ENCODE measurements around the gene DSCAML1. TPM values are rescaled to one million over a fixed set of nuclear protein-coding genes. Genes with fewer than 3 reads are reported as not detected.

Gene DSCAML1
- total and polyA plus RNA-seq, 4 donors, result 0.18 to 1.5 (median 1.1) TPM

DNA sequence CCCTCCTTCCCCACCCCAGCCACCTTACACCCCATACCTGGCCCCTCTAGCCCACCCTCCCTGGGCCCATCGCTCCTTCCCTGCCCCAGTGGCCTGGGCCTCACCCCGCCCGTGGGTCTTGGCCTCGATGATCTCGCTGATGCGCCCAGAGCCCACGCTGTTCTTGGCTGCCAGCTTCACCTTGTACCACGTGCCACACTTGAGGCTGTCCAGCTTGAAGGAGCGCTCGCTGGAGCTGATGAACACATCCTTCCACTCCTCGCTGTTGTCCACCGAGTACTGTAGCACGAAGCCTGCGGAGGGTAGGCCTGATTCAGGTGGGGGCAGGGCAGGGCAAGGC is 359.3 kb downstream of the DSCAML1 start:
- WGBS, 2 donors, result 77 to 86% methylated on average over 14 of the region's 14 CpGs
- Histone ChIP-seq H3K4me1 (ENCODE audit: control insufficient read depth in 5 of 5, insufficient read depth in 5 of 5, low read length in 5 of 5) (no peaks in the 10 kb centered on the region), H3K36me3 (ENCODE audit: control insufficient read depth in 4 of 4, insufficient read depth in 4 of 4, low read length in 4 of 4) (peaks cover 0 to 7% (median 0%) of the 10 kb centered on the region in 4 donors), H3K9ac (ENCODE audit: insufficient read depth in 1 of 2, low read length in 2 of 2) (no peak overlapping the region), H3K27me3 (ENCODE audit: control insufficient read depth in 3 of 3, insufficient read depth in 3 of 3, low read length in 2 of 3) (peaks cover 0 to 14% (median 0%) of the 10 kb centered on the region in 3 donors), H3K4me3 (no peak overlapping the region), H3K9me3 (ENCODE audit: control insufficient read depth in 4 of 4, insufficient read depth in 3 of 4, low read length in 3 of 4) (peaks cover 0 to 4% (median 2%) of the 10 kb centered on the region in 4 donors), H3K27ac (ENCODE audit: low read depth in 1 of 2, low read length in 1 of 2) (no peak overlapping the region)
- ATAC-seq (ENCODE audit: insufficient read depth, low FRiP score) (no peak), DNase-seq (no peak)
- TF ChIP-seq, protein P1, sequence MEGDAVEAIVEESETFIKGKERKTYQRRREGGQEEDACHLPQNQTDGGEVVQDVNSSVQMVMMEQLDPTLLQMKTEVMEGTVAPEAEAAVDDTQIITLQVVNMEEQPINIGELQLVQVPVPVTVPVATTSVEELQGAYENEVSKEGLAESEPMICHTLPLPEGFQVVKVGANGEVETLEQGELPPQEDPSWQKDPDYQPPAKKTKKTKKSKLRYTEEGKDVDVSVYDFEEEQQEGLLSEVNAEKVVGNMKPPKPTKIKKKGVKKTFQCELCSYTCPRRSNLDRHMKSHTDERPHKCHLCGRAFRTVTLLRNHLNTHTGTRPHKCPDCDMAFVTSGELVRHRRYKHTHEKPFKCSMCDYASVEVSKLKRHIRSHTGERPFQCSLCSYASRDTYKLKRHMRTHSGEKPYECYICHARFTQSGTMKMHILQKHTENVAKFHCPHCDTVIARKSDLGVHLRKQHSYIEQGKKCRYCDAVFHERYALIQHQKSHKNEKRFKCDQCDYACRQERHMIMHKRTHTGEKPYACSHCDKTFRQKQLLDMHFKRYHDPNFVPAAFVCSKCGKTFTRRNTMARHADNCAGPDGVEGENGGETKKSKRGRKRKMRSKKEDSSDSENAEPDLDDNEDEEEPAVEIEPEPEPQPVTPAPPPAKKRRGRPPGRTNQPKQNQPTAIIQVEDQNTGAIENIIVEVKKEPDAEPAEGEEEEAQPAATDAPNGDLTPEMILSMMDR (IDR thresholded peaks at IDR 0.05; ENCODE audit: control extremely low read depth, extremely low read depth), result no peak

DNA sequence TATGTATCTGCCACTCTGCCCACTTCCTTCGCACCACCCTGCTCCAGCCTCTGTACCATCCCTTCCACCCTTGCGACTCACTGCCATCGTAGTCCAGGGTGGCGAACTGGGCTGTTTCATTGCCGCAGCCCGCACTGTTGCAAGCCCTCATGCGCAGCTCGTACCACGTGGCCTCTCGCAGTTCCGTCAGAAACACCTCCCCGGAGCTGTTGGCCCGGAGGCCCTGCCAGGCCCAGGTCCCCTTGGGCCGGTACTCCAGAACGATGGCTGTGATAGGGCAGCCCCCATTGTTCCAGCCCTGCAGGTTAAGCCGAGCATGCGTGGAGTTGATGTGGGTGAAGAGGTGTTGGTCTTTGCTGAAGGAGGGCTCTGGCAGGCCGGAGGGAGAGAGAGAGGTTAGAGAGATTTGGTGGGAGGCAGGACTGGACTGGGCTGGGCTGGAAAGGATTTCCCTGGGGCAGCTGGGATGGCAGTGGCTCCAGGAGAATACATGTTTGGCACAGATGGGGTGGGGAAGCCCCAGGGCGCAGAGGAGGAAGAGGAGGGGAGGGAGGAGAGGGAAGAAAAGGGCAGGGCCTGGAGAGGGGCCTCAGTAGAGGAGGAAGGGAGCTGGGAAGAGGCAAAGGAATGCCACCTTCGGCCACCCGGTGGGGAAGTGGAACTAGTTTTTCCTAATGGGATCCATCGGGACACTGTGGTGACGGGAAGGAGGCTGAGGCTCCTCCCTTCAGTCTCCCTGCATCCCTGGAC is 359.8 kb downstream of the DSCAML1 start:
- Histone ChIP-seq H3K9me3 (ENCODE audit: control insufficient read depth in 4 of 4, insufficient read depth in 3 of 4, low read length in 3 of 4) (peaks cover 0 to 4% (median 2%) of the 10 kb centered on the region in 4 donors), H3K9ac (ENCODE audit: insufficient read depth in 1 of 2, low read length in 2 of 2) (no peak overlapping the region), H3K36me3 (ENCODE audit: control insufficient read depth in 4 of 4, insufficient read depth in 4 of 4, low read length in 4 of 4) (peaks cover 0 to 6% (median 0%) of the 10 kb centered on the region in 4 donors), H3K27me3 (ENCODE audit: control insufficient read depth in 3 of 3, insufficient read depth in 3 of 3, low read length in 2 of 3) (peaks cover 0 to 13% (median 0%) of the 10 kb centered on the region in 3 donors), H3K4me1 (ENCODE audit: control insufficient read depth in 5 of 5, insufficient read depth in 5 of 5, low read length in 5 of 5) (no peaks in the 10 kb centered on the region), H3K4me3 (no peak overlapping the region), H3K27ac (ENCODE audit: low read depth in 1 of 2, low read length in 1 of 2) (no peak overlapping the region)
- WGBS, 2 donors, result 82 to 90% methylated on average over 21 to 23 of the region's 23 CpGs
- DNase-seq (no peak), ATAC-seq (ENCODE audit: insufficient read depth, low FRiP score) (no peak)
- TF ChIP-seq, protein P1 (IDR thresholded peaks at IDR 0.05; ENCODE audit: control extremely low read depth, extremely low read depth), result no peak

- no peak for DNase-seq
- TF ChIP-seq, protein P1 (IDR thresholded peaks at IDR 0.05; ENCODE audit: control extremely low read depth, extremely low read depth), result no peak
- 37 to 57% methylated on average over 6 of the region's 6 CpGs for WGBS, 2 donors
Measured at GRCh38 chr11:117435326-117435725, 361.7 kb downstream of the DSCAML1 start.

More at GRCh38 chr11:117435326-117435725, 361.7 kb downstream of the DSCAML1 start:
- Histone ChIP-seq H3K36me3 (ENCODE audit: control insufficient read depth in 4 of 4, insufficient read depth in 4 of 4, low read length in 4 of 4) (peaks cover 0 to 2% (median 0%) of the 10 kb centered on the region in 4 donors), H3K4me1 (ENCODE audit: control insufficient read depth in 5 of 5, insufficient read depth in 5 of 5, low read length in 5 of 5) (no peaks in the 10 kb centered on the region), H3K27ac (ENCODE audit: low read depth in 1 of 2, low read length in 1 of 2) (no peak overlapping the region), H3K27me3 (ENCODE audit: control insufficient read depth in 3 of 3, insufficient read depth in 3 of 3, low read length in 2 of 3) (peaks cover 0 to 10% (median 0%) of the 10 kb centered on the region in 3 donors), H3K4me3 (no peak overlapping the region), H3K9ac (ENCODE audit: insufficient read depth in 1 of 2, low read length in 2 of 2) (no peak overlapping the region), H3K9me3 (ENCODE audit: control insufficient read depth in 4 of 4, insufficient read depth in 3 of 4, low read length in 3 of 4) (peaks cover 0 to 4% (median 0%) of the 10 kb centered on the region in 4 donors)
- no peak for ATAC-seq (ENCODE audit: insufficient read depth, low FRiP score)
